K562 (cell line): ENCODE data around the gene LRMDA.

ENCODE experiments used
- POLR2G ChIP-seq: fragments of 200-400 bp; formaldehyde crosslinking; IDR thresholded peaks from 2 replicates; pipeline ENCODE4 v1.6.1; 2017; ENCODE audit warnings: low read depth, mild to moderate bottlenecking, antibody characterized with exemption, low read length, moderate library complexity
- ZNF175 ChIP-seq: fragments of 200-800 bp; sonication (Bioruptor generic); IDR thresholded peaks from 2 replicates; pipeline ENCODE4 v1.6.1; 2016; ENCODE audit warnings: low read depth, mild to moderate bottlenecking, missing genetic modification characterization, missing compliant biosample characterization
- TF ChIP-seq, protein P1 (sequence below): fragments of 200-800 bp; sonication (Bioruptor generic); IDR thresholded peaks from 2 replicates; pipeline ENCODE4 v1.6.1; 2016; ENCODE audit warnings: missing genetic modification characterization, missing compliant biosample characterization
- TF ChIP-seq, protein P2 (sequence below), 3 experiments: IDR thresholded peaks in 2 of 3; conservative IDR thresholded peaks in 1 of 3; 2 replicates each; pipeline ENCODE4 v1.5.1; 2011 to 2012; ENCODE audit warnings: low read length in 3 of 3, mild to moderate bottlenecking in 3 of 3, control low read depth in 2 of 3, improper control_type of control experiment in 1 of 3, inconsistent platforms in 1 of 3, low read depth in 1 of 3, mixed read lengths in 1 of 3, moderate library complexity in 1 of 3; ENCODE audit not compliant: insufficient read depth in 2 of 3
- TF ChIP-seq, protein P3 (sequence below), 2 experiments: fragments of 200-800 bp in 1 of 2; sonication (Bioruptor generic) in 1 of 2; sonication (generic) in 1 of 2; formaldehyde crosslinking in 1 of 2; IDR thresholded peaks in 1 of 2; conservative IDR thresholded peaks in 1 of 2; 2 replicates each; pipeline versions ENCODE4 v1.5.0 to v1.6.1; 2016 to 2020; ENCODE audit warnings: missing compliant biosample characterization in 1 of 2, missing genetic modification characterization in 1 of 2, missing genetic modification reagents in 1 of 2

DNA sequence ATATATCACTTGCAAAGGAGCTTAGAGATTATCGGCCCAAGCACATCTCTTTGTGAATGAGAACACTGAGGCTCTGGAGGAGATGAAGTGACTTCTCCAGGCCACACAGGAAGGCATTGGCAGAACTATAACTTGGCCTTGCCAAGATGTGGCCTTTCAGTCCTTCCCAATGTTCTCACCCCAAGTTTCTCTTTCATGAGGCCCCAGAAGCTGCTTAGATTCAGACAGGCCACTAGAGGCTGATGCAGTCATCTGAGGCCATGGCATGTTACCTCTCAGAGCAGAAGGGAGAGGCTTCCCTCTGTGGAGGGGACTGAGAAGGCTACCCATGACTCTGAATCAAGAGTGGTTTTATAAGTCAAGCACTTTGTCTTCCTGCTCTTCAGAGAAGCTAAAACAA lies 1003.7 kb downstream of the LRMDA start:
- TF ChIP-seq POLR2G (no peak), ZNF175 (CRISPR knock-in tag) (no peak)
- TF ChIP-seq, protein P1, sequence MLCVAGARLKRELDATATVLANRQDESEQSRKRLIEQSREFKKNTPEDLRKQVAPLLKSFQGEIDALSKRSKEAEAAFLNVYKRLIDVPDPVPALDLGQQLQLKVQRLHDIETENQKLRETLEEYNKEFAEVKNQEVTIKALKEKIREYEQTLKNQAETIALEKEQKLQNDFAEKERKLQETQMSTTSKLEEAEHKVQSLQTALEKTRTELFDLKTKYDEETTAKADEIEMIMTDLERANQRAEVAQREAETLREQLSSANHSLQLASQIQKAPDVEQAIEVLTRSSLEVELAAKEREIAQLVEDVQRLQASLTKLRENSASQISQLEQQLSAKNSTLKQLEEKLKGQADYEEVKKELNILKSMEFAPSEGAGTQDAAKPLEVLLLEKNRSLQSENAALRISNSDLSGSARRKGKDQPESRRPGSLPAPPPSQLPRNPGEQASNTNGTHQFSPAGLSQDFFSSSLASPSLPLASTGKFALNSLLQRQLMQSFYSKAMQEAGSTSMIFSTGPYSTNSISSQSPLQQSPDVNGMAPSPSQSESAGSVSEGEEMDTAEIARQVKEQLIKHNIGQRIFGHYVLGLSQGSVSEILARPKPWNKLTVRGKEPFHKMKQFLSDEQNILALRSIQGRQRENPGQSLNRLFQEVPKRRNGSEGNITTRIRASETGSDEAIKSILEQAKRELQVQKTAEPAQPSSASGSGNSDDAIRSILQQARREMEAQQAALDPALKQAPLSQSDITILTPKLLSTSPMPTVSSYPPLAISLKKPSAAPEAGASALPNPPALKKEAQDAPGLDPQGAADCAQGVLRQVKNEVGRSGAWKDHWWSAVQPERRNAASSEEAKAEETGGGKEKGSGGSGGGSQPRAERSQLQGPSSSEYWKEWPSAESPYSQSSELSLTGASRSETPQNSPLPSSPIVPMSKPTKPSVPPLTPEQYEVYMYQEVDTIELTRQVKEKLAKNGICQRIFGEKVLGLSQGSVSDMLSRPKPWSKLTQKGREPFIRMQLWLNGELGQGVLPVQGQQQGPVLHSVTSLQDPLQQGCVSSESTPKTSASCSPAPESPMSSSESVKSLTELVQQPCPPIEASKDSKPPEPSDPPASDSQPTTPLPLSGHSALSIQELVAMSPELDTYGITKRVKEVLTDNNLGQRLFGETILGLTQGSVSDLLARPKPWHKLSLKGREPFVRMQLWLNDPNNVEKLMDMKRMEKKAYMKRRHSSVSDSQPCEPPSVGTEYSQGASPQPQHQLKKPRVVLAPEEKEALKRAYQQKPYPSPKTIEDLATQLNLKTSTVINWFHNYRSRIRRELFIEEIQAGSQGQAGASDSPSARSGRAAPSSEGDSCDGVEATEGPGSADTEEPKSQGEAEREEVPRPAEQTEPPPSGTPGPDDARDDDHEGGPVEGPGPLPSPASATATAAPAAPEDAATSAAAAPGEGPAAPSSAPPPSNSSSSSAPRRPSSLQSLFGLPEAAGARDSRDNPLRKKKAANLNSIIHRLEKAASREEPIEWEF (CRISPR knock-in tag): no peak
- TF ChIP-seq, protein P2, sequence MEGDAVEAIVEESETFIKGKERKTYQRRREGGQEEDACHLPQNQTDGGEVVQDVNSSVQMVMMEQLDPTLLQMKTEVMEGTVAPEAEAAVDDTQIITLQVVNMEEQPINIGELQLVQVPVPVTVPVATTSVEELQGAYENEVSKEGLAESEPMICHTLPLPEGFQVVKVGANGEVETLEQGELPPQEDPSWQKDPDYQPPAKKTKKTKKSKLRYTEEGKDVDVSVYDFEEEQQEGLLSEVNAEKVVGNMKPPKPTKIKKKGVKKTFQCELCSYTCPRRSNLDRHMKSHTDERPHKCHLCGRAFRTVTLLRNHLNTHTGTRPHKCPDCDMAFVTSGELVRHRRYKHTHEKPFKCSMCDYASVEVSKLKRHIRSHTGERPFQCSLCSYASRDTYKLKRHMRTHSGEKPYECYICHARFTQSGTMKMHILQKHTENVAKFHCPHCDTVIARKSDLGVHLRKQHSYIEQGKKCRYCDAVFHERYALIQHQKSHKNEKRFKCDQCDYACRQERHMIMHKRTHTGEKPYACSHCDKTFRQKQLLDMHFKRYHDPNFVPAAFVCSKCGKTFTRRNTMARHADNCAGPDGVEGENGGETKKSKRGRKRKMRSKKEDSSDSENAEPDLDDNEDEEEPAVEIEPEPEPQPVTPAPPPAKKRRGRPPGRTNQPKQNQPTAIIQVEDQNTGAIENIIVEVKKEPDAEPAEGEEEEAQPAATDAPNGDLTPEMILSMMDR (IDR thresholded peaks at IDR 0.05 in 2 of 3, conservative IDR thresholded peaks at IDR 0.05 in 1 of 3; ENCODE audit: insufficient read depth in 2 of 3, low read depth in 1 of 3, low read length in 3 of 3): no peak
- TF ChIP-seq, protein P3, sequence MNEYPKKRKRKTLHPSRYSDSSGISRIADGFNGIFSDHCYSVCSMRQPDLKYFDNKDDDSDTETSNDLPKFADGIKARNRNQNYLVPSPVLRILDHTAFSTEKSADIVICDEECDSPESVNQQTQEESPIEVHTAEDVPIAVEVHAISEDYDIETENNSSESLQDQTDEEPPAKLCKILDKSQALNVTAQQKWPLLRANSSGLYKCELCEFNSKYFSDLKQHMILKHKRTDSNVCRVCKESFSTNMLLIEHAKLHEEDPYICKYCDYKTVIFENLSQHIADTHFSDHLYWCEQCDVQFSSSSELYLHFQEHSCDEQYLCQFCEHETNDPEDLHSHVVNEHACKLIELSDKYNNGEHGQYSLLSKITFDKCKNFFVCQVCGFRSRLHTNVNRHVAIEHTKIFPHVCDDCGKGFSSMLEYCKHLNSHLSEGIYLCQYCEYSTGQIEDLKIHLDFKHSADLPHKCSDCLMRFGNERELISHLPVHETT (CRISPR knock-in tag; conservative IDR thresholded peaks at IDR 0.05 in 1 of 2, IDR thresholded peaks at IDR 0.05 in 1 of 2): no peak
